ENCODE measurements around the gene TLE1.
A peak's percentile ranks its signal among the peaks of the same experiment; 100 is the strongest.
"Not testable (repeated sequence)": the region's sequence is repeated elsewhere in the genome, so short reads cannot be mapped to it uniquely, and the experiment has no call there.

TLE1 gene

GRCh38 chr9:81689343-81690175 lies at the start of gene TLE1:
Gene TLE1, minus strand, starts transcription at chr9:81689547. Its CDS starts 1,307 bp downstream, at chr9:81688240.
- DNase-seq (ENCODE audit: low read depth), result peak; percentile 98

GRCh38 chr9:81737871-81738507 lies 48.6 kb upstream of the TLE1 start:
- peak; percentile 68 for DNase-seq (ENCODE audit: low read depth)

- DNase-seq (ENCODE audit: low read depth), result not testable (repeated sequence)
Measured at GRCh38 chr9:81730498-81730897, 41.2 kb upstream of the TLE1 start.

- DNase-seq (ENCODE audit: low read depth), result no peak
Measured at GRCh38 chr9:81729135-81729534, 39.8 kb upstream of the TLE1 start.

GRCh38 chr9:81724242-81724889 lies 35.0 kb upstream of the TLE1 start:
- no peak for DNase-seq (ENCODE audit: low read depth)

GRCh38 chr9:81722277-81722676 lies 32.9 kb upstream of the TLE1 start:
- DNase-seq (ENCODE audit: low read depth), result no peak

GRCh38 chr9:81720450-81721086 lies 31.2 kb upstream of the TLE1 start:
- DNase-seq (ENCODE audit: low read depth), result no peak

- no peak for DNase-seq (ENCODE audit: low read depth)
Measured at GRCh38 chr9:81719972-81720371, 30.6 kb upstream of the TLE1 start.

- no peak for DNase-seq (ENCODE audit: low read depth)
Measured at GRCh38 chr9:81718244-81718643, 28.9 kb upstream of the TLE1 start.

GRCh38 chr9:81717747-81718077 lies 28.4 kb upstream of the TLE1 start:
- DNase-seq (ENCODE audit: low read depth), result no peak

GRCh38 chr9:81717061-81717746 lies 27.9 kb upstream of the TLE1 start:
- DNase-seq (ENCODE audit: low read depth), result no peak

- DNase-seq (ENCODE audit: low read depth), result no peak
Measured at GRCh38 chr9:81716409-81716808, 27.1 kb upstream of the TLE1 start.

GRCh38 chr9:81705578-81705977 lies 16.2 kb upstream of the TLE1 start:
- no peak for DNase-seq (ENCODE audit: low read depth)

GRCh38 chr9:81694541-81694940 lies 5.2 kb upstream of the TLE1 start:
- no peak for DNase-seq (ENCODE audit: low read depth)

GRCh38 chr9:81693671-81694378 lies 4.5 kb upstream of the TLE1 start:
- DNase-seq (ENCODE audit: low read depth), result no peak

GRCh38 chr9:81690251-81690851 lies 1.0 kb upstream of the TLE1 start:
- no peak for DNase-seq (ENCODE audit: low read depth)

GRCh38 chr9:81689093-81689342 lies 329 bp downstream of the TLE1 start:
- not testable (repeated sequence) for DNase-seq (ENCODE audit: low read depth)

GRCh38 chr9:81688262-81689092 lies 870 bp downstream of the TLE1 start:
- not testable (repeated sequence) for DNase-seq (ENCODE audit: low read depth)

GRCh38 chr9:81687521-81688261 lies 1.7 kb downstream of the TLE1 start:
- no peak for DNase-seq (ENCODE audit: low read depth)
